Fibroblast of lung (primary cell): ENCODE results near the gene PPP1R16B. TPM values are rescaled to one million over a fixed set of nuclear protein-coding genes. Genes with fewer than 3 reads are reported as not detected.

Experiments
- DNase-seq, 2 donors: peaks; one replicate each; pipeline versions ENCODE4 v3.0.0 to v3.0.0-alpha.2; 2010; ENCODE audit warnings: low read depth in 2 of 2
- H2AFZ ChIP-seq: 2 replicates; pipeline ENCODE4 v1.5.1; 2012; ENCODE audit warnings: low read length, control low read depth, inconsistent platforms
- H3K27ac ChIP-seq: 2 replicates; pipeline ENCODE4 v1.5.1; 2011; ENCODE audit warnings: low read length, control low read depth; ENCODE audit not compliant: insufficient read depth
- H3K27me3 ChIP-seq: 2 replicates; pipeline ENCODE4 v1.5.1; 2011; ENCODE audit warnings: mild to moderate bottlenecking, low read length; ENCODE audit not compliant: control insufficient read depth, insufficient read depth
- H3K36me3 ChIP-seq: 2 replicates; pipeline ENCODE4 v1.5.1; 2011; ENCODE audit warnings: low read length; ENCODE audit not compliant: control insufficient read depth, insufficient read depth
- H3K4me1 ChIP-seq: 2 replicates; pipeline ENCODE4 v1.5.1; 2011; ENCODE audit warnings: low read length; ENCODE audit not compliant: control insufficient read depth, insufficient read depth; ENCODE audit errors: extremely low read depth
- H3K4me2 ChIP-seq: 2 replicates; pipeline ENCODE4 v1.5.1; 2011; ENCODE audit warnings: low read length, control low read depth; ENCODE audit not compliant: insufficient read depth; ENCODE audit errors: extremely low read depth
- H3K4me3 ChIP-seq, 4 experiments: fragments of 200-600 bp in 1 of 4; sonication (generic) in 1 of 4; replicated peaks in 1 of 4; 2 replicates each; pipeline ENCODE4 v1.5.1; 2011 to 2016; ENCODE audit warnings: low read length in 4 of 4, low read depth in 3 of 4, mild to moderate bottlenecking in 3 of 4, control low read depth in 2 of 4, inconsistent platforms in 1 of 4, mixed read lengths in 1 of 4; ENCODE audit not compliant: insufficient read depth in 1 of 4; ENCODE audit errors: control extremely low read depth in 1 of 4
- H3K79me2 ChIP-seq: 2 replicates; pipeline ENCODE4 v1.5.1; 2012; ENCODE audit warnings: mild to moderate bottlenecking, low read length, inconsistent platforms; ENCODE audit not compliant: control insufficient read depth, insufficient read depth
- H3K9ac ChIP-seq: 2 replicates; pipeline ENCODE4 v1.5.1; 2011; ENCODE audit warnings: mild to moderate bottlenecking, low read length, control low read depth; ENCODE audit not compliant: insufficient read depth
- H3K9me3 ChIP-seq: 2 replicates; pipeline ENCODE4 v1.5.1; 2012; ENCODE audit warnings: low read depth, low read length; ENCODE audit not compliant: control insufficient read depth, insufficient read depth
- H4K20me1 ChIP-seq: 2 replicates; pipeline ENCODE4 v1.5.1; 2011; ENCODE audit warnings: low read length; ENCODE audit not compliant: control insufficient read depth, insufficient read depth; ENCODE audit errors: extremely low read depth
- CTCF ChIP-seq, 2 donors: IDR thresholded peaks in 1 of 2; conservative IDR thresholded peaks in 1 of 2; 1 replicate in 1 of 2; 2 replicates in 1 of 2; pipeline ENCODE4 v1.5.1; 2011 to 2012; ENCODE audit warnings: low read length in 2 of 2, control low read depth in 1 of 2, inconsistent platforms in 1 of 2, low read depth in 1 of 2, mild to moderate bottlenecking in 1 of 2
- EZH2 ChIP-seq: IDR thresholded peaks from 2 replicates; pipeline ENCODE4 v1.5.1; 2012; ENCODE audit warnings: low read length, control low read depth, mild to moderate bottlenecking; ENCODE audit errors: missing control alignments
- polyA plus RNA-seq, 2 donors: library from polyadenylated mRNA; depleted of rRNA in 1 of 2; stranded (reverse) in 1 of 2; unstranded in 1 of 2; fragments of >200 nt; gene quantifications; 2 replicates each; pipeline ENCODE4 v1.2.1, GENCODE V29; 2011 to 2012; ENCODE audit warnings: missing spikeins in 1 of 2
- total RNA-seq: library from RNA; depleted of rRNA; stranded (reverse); fragments of >200 nt; gene quantifications from 2 replicates; pipeline ENCODE4 v1.2.1, GENCODE V29; 2014

Gene PPP1R16B
- total and polyA plus RNA-seq, 2 donors (not counting 1 experiment from before 2014, with no cell fraction given): under 0.01 TPM; not detected in 1

- TF ChIP-seq CTCF (conservative IDR thresholded peaks at IDR 0.05 in 1 of 2, IDR thresholded peaks at IDR 0.05 in 1 of 2; ENCODE audit: low read depth in 1 of 2, low read length in 2 of 2): no peak
- no peak for TF ChIP-seq EZH2
- Histone ChIP-seq H2AFZ (no peak overlapping the region), H3K4me2 (no peak overlapping the region), H3K27me3 (no peaks in the 10 kb centered on the region), H3K4me1 (no peaks in the 10 kb centered on the region), H3K36me3 (no peaks in the 10 kb centered on the region), H4K20me1 (no peaks in the 10 kb centered on the region), H3K27ac (no peak overlapping the region), H3K4me3 (no peak overlapping the region), H3K79me2 (no peaks in the 10 kb centered on the region), H3K9me3 (no peaks in the 10 kb centered on the region), H3K9ac (no peak overlapping the region)
- DNase-seq: no peak
Observed at GRCh38 chr20:38902601-38903000, 97.1 kb downstream of the PPP1R16B start.

GRCh38 chr20:38903335-38903734 lies 97.8 kb downstream of the PPP1R16B start:
- Histone ChIP-seq H2AFZ (no peak overlapping the region), H3K9me3 (no peaks in the 10 kb centered on the region), H3K36me3 (no peaks in the 10 kb centered on the region), H3K4me3 (no peak overlapping the region), H3K27me3 (peaks cover 2% of the 10 kb centered on the region), H3K27ac (no peak overlapping the region), H3K79me2 (no peaks in the 10 kb centered on the region), H4K20me1 (no peaks in the 10 kb centered on the region), H3K9ac (no peak overlapping the region), H3K4me1 (no peaks in the 10 kb centered on the region), H3K4me2 (no peak overlapping the region)
- no peak for DNase-seq
- TF ChIP-seq EZH2 (no peak), CTCF (conservative IDR thresholded peaks at IDR 0.05 in 1 of 2, IDR thresholded peaks at IDR 0.05 in 1 of 2; ENCODE audit: low read depth in 1 of 2, low read length in 2 of 2) (no peak)

- Histone ChIP-seq H3K27ac (no peak overlapping the region), H3K36me3 (no peaks in the 10 kb centered on the region)
- DNase-seq: no peak
Observed at GRCh38 chr20:38905375-38905774, 99.9 kb downstream of the PPP1R16B start.

More at GRCh38 chr20:38905375-38905774, 99.9 kb downstream of the PPP1R16B start:
- no peaks in the 10 kb centered on the region for H4K20me1 ChIP-seq
- peaks cover 3% of the 10 kb centered on the region for H3K27me3 ChIP-seq
- no peak overlapping the region for H3K4me2 ChIP-seq
- H3K9ac ChIP-seq: no peak overlapping the region
- H3K4me3 ChIP-seq: no peak overlapping the region
- no peaks in the 10 kb centered on the region for H3K4me1 ChIP-seq
- no peak for TF ChIP-seq EZH2
- no peak for TF ChIP-seq CTCF (conservative IDR thresholded peaks at IDR 0.05 in 1 of 2, IDR thresholded peaks at IDR 0.05 in 1 of 2; ENCODE audit: low read depth in 1 of 2, low read length in 2 of 2)
- H3K79me2 ChIP-seq: no peaks in the 10 kb centered on the region
- no peaks in the 10 kb centered on the region for H3K9me3 ChIP-seq
- H2AFZ ChIP-seq: no peak overlapping the region
